Natural killer cell (primary cell): ENCODE measurements around the gene COLQ. TPM values are rescaled to one million over a fixed set of nuclear protein-coding genes. Genes with fewer than 3 reads are reported as not detected.

Source experiments
- ATAC-seq, 3 donors: fragments of 150-1000 bp in 2 of 3; fragments of 200-7000 bp in 1 of 3; cut with Tn5 transposase; 1 replicate in 1 of 3; 2 replicates in 2 of 3; pipeline ENCODE4 v1.10.0; 2021; ENCODE audit warnings: mild to moderate bottlenecking in 2 of 3, moderate library complexity in 2 of 3
- DNase-seq, 2 donors: peaks; one replicate each; pipeline versions ENCODE4 v3.0.0 to v3.0.0-alpha.2; 2013 to 2021; ENCODE audit warnings: mixed read lengths in 1 of 2
- H3K27ac ChIP-seq: one replicate; pipeline ENCODE4 v1.5.1; 2013; ENCODE audit warnings: mild to moderate bottlenecking, low read length
- H3K27me3 ChIP-seq: one replicate; pipeline ENCODE4 v1.6.1; 2013; ENCODE audit warnings: low read length; ENCODE audit not compliant: control insufficient read depth, insufficient read depth
- H3K36me3 ChIP-seq: one replicate; pipeline ENCODE4 v1.6.1; 2013; ENCODE audit warnings: low read length; ENCODE audit not compliant: control insufficient read depth, insufficient read depth
- H3K4me1 ChIP-seq: one replicate; pipeline ENCODE4 v1.6.1; 2013; ENCODE audit warnings: low read length; ENCODE audit not compliant: control insufficient read depth, insufficient read depth
- H3K4me3 ChIP-seq: one replicate; pipeline ENCODE4 v1.5.1; 2013; ENCODE audit warnings: low read length
- H3K9me3 ChIP-seq: one replicate; pipeline ENCODE4 v1.6.1; 2013; ENCODE audit warnings: low read length; ENCODE audit not compliant: control insufficient read depth, insufficient read depth
- H3K27ac Mint-ChIP-seq, 2 donors: one replicate each; pipeline ENCODE4 v1.8.0; 2022; ENCODE audit warnings: mild to moderate bottlenecking in 2 of 2, mixed read lengths in 2 of 2, moderate library complexity in 1 of 2
- H3K27me3 Mint-ChIP-seq, 2 donors: one replicate each; pipeline ENCODE4 v1.8.0; 2022; ENCODE audit warnings: low read depth in 2 of 2, mixed read lengths in 2 of 2
- H3K36me3 Mint-ChIP-seq: one replicate; pipeline ENCODE4 v1.8.0; 2022; ENCODE audit warnings: mixed read lengths
- H3K4me1 Mint-ChIP-seq, 2 donors: one replicate each; pipeline ENCODE4 v1.8.0; 2022; ENCODE audit warnings: mixed read lengths in 2 of 2
- H3K4me3 Mint-ChIP-seq: one replicate; pipeline ENCODE4 v1.8.0; 2022; ENCODE audit warnings: mild to moderate bottlenecking, moderate library complexity, mixed read lengths
- H3K9me3 Mint-ChIP-seq, 2 donors: one replicate each; pipeline ENCODE4 v1.8.0; 2022; ENCODE audit warnings: mixed read lengths in 2 of 2
- WGBS: methylation state at CpG from one replicate; pipeline ENCODE4 v1.1.7; 2013; ENCODE audit warnings: missing lambda C conversion rate; ENCODE audit not compliant: insufficient coverage; 5-methylcytosine and 5-hydroxymethylcytosine counted together
- intact Hi-C: fragments of 100-400 bp; cut with micrococcal nuclease; formaldehyde crosslinking; loops from one replicate; pipeline ENCODE4 v1.14.2; 2022
- total RNA-seq, 4 donors: library from RNA; stranded (reverse); fragments of 120-200 nt in 1 of 4; gene quantifications; one replicate each; pipeline versions ENCODE4 v1.2.3 to v1.2.4, GENCODE V29; 2013 to 2022
- TF ChIP-seq, protein P1 (sequence below): fragments of 200-600 bp; IDR thresholded peaks from one replicate; pipeline ENCODE4 v1.8.0; 2022; ENCODE audit warnings: antibody characterized with exemption

The COLQ gene
- total RNA-seq, 3 donors from 2014 or later (not counting 1 experiment from before 2014, with no cell fraction given): 37.7 to 60.7 (median 55.8) TPM

DNA sequence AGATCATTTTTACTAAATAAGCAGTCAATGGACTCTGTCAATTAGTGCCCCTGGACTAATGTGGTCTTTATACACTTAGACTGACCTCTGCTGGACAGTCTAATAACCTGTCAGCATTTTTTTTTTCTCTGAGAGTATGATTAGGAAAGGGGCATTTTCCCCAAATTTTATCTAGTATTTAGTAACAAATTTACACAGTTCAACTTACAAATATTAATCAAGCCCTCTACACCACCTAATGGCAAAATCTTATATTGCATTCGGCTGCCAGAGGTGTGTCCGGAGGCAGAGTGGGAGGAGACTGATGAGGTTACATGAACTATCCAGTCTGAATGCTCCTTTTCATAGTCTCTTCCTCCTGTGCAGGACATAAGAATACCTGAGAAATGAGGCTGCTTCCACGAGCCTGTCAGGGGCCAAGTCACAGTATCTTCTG lies 36.0 kb upstream of the COLQ start:
- Histone ChIP-seq H3K27me3 (no peaks in the 10 kb centered on the region), H3K4me3 (no peak overlapping the region), H3K27ac (no peak overlapping the region), H3K4me1 (peaks cover 14% of the 10 kb centered on the region), H3K36me3 (peaks cover 11% of the 10 kb centered on the region), H3K9me3 (no peaks in the 10 kb centered on the region)
- Mint-ChIP-seq H3K4me3 (no peak overlapping the region), H3K4me1 (peaks cover 17 to 18% of the 10 kb centered on the region in 2 donors), H3K27ac (peak overlapping the region; percentile 85 to 91), H3K9me3 (no peaks in the 10 kb centered on the region), H3K36me3 (peaks cover 8% of the 10 kb centered on the region), H3K27me3 (no peaks in the 10 kb centered on the region)
- DNase-seq (peak; percentile 27 to 81), ATAC-seq (peak; percentile 86 to 91 (median 88))
- WGBS: 0% methylated on average over 1 of the region's 3 CpGs
- TF ChIP-seq, protein P1, sequence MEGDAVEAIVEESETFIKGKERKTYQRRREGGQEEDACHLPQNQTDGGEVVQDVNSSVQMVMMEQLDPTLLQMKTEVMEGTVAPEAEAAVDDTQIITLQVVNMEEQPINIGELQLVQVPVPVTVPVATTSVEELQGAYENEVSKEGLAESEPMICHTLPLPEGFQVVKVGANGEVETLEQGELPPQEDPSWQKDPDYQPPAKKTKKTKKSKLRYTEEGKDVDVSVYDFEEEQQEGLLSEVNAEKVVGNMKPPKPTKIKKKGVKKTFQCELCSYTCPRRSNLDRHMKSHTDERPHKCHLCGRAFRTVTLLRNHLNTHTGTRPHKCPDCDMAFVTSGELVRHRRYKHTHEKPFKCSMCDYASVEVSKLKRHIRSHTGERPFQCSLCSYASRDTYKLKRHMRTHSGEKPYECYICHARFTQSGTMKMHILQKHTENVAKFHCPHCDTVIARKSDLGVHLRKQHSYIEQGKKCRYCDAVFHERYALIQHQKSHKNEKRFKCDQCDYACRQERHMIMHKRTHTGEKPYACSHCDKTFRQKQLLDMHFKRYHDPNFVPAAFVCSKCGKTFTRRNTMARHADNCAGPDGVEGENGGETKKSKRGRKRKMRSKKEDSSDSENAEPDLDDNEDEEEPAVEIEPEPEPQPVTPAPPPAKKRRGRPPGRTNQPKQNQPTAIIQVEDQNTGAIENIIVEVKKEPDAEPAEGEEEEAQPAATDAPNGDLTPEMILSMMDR: peak; percentile 82
- intact Hi-C loops: loop anchor here (1.0 to 10.0 kb wide), 6 partner anchors 53 to 355 kb away; partner anchors contain the start of genes EAF1, METTL6 and SH3BP5

DNA sequence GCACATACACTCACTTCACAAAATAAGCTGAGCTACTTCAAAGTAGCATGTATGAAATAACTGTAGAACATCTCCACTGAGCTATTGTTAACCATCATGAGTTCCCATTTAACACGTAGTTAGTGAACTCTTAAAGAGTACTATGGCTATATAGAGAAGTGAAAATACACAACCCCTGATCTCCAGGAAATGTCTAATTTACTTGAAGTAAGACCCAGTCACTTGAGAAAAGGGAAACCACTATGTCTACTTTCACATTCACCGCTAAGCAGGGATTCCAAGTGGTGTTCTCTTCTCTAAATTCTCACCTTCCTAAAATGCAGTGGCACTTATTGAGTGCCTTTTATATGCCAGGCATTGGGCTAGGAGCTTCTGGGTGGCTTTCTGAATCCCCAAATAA lies 35.0 kb upstream of the COLQ start:
- no peaks in the 10 kb centered on the region for H3K9me3 Mint-ChIP-seq
- TF ChIP-seq, protein P1: no peak
- peak overlapping the region; percentile 56 for H3K27ac ChIP-seq
- peak overlapping the region; percentile 69 for H3K4me3 Mint-ChIP-seq
- intact Hi-C loops: loop anchor here (5.0 to 10.0 kb wide), 3 partner anchors 52 to 289 kb away; no protein-coding TSS in a partner anchor
- ATAC-seq (peak; percentile 62 to 77 (median 71)), DNase-seq (peak in 1 of 2 donors; percentile 36)
- peak overlapping the region; percentile 85 to 91 for H3K27ac Mint-ChIP-seq
- peaks cover 14% of the 10 kb centered on the region for H3K4me1 ChIP-seq
- H3K4me3 ChIP-seq: no peak overlapping the region
- H3K9me3 ChIP-seq: no peaks in the 10 kb centered on the region
- H3K4me1 Mint-ChIP-seq: peaks cover 17 to 18% of the 10 kb centered on the region in 2 donors
- H3K36me3 Mint-ChIP-seq: peaks cover 7% of the 10 kb centered on the region
- H3K27me3 Mint-ChIP-seq: no peaks in the 10 kb centered on the region
- no peaks in the 10 kb centered on the region for H3K27me3 ChIP-seq
- WGBS: 0% methylated on average over 2 of the region's 2 CpGs
- H3K36me3 ChIP-seq: peaks cover 2% of the 10 kb centered on the region

DNA sequence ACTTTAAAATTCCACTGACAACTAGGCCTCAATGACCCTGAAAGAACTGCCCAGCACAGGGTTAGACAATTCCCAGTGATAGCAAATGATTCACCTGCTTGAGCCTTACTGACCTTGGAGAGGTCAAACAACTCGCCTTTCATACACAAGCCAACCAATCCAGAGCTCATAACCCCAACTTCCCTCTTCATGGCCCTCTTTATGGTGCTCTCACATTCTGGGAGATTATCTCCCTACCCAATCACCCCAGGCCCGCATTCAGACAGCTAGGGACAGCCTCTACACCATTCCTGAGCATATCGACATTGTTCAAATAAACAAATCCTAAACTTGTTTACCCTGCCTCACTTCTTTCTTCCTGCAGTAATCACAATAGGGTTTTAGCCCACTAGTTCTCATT lies 32.2 kb upstream of the COLQ start:
- DNase-seq: no peak
- no peak for ATAC-seq
- H3K27me3 ChIP-seq: no peaks in the 10 kb centered on the region
- H3K4me3 ChIP-seq: no peak overlapping the region
- H3K4me3 Mint-ChIP-seq: no peak overlapping the region
- TF ChIP-seq, protein P1: no peak
- H3K27ac ChIP-seq: no peak overlapping the region
- intact Hi-C loops: loop anchor here (10.0 kb wide), 1 partner anchor 49 kb away; no protein-coding TSS in a partner anchor
- no peaks in the 10 kb centered on the region for H3K9me3 Mint-ChIP-seq
- 96% methylated on average over 3 of the region's 3 CpGs for WGBS
- no peaks in the 10 kb centered on the region for H3K27me3 Mint-ChIP-seq
- H3K36me3 ChIP-seq: no peaks in the 10 kb centered on the region
- H3K4me1 Mint-ChIP-seq: peaks cover 17 to 23% of the 10 kb centered on the region in 2 donors
- H3K9me3 ChIP-seq: no peaks in the 10 kb centered on the region
- no peaks in the 10 kb centered on the region for H3K36me3 Mint-ChIP-seq
- H3K4me1 ChIP-seq: peaks cover 14% of the 10 kb centered on the region
- H3K27ac Mint-ChIP-seq: no peak overlapping the region

DNA sequence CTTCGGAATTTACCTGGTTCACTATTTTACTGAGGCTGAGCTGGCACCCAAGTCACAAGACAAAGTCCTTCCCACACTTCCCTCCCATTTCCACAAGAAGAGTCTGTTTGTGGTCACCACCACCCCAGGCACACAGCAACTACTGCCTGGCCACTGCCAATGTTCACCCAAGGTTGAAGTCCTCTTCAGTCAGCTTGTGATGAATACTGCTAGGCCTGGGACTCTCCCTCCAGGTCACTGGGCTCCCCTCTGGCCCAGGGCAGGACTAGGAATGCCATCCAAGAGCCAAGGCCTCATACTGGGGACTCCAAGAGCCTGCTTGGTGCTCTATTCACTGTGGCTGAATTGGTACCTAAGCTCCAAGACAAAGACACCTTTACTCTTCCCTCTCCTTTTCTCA lies 30.4 kb upstream of the COLQ start:
- Mint-ChIP-seq H3K4me1 (peaks cover 9 to 16% of the 10 kb centered on the region in 2 donors), H3K36me3 (peaks cover 4% of the 10 kb centered on the region), H3K27ac (no peak overlapping the region), H3K9me3 (peaks cover under 1 to 2% of the 10 kb centered on the region in 2 donors), H3K27me3 (no peaks in the 10 kb centered on the region), H3K4me3 (no peak overlapping the region)
- intact Hi-C loops: loop anchor here (10.0 kb wide), 1 partner anchor 47 kb away; no protein-coding TSS in a partner anchor
- H3K9me3 ChIP-seq: no peaks in the 10 kb centered on the region
- H3K36me3 ChIP-seq: no peaks in the 10 kb centered on the region
- no peaks in the 10 kb centered on the region for H3K27me3 ChIP-seq
- peaks cover 6% of the 10 kb centered on the region for H3K4me1 ChIP-seq
- DNase-seq: no peak
- no peak overlapping the region for H3K27ac ChIP-seq
- no peak for ATAC-seq
- TF ChIP-seq, protein P1: no peak
- no peak overlapping the region for H3K4me3 ChIP-seq
- WGBS: 100% methylated on average over 1 of the region's 1 CpG
